Measurements from ENCODE around the gene SLC2A3.
"Not testable (repeated sequence)": the region's sequence is repeated elsewhere in the genome, so short reads cannot be mapped to it uniquely, and the experiment has no call there.

- not testable (repeated sequence) for TF ChIP-seq CTCF, POLR2A (IDR thresholded peaks at IDR 0.05)
Observed at GRCh38 chr12:7881736-7882120, 54.3 kb downstream of the SLC2A3 start.

All from esophagus squamous epithelium (tissue), 4 donors.